DMS 273 (cell line): Measurements from ENCODE around the gene ANKLE2.

Experiments used
- DNase-seq: peaks from one replicate; lab custom pipeline; 2025; ENCODE audit not compliant: unreplicated experiment; lab: John Stamatoyannopoulos, UW

Gene ANKLE2

DNA sequence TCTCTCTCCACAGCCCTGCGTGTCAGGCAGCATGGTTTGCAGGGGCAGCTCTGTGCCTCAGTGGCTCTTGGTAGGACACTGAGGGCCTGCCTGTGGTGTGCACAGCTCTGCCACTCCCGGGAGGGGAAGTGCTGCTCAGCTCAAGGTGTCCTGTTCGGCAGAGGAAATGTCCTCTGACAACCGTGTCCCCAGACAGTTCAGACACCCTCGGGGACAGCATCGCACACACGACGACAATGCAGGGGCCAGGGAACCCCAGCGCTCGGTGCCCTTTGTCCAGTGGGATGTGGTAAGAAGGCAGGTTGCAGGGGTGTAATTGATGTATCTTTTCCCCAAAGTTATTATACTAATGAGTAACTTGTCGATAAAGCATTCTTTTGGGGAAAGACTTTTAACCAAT, 14.2 kb downstream of the ANKLE2 start:
- DNase-seq: no peak

DNA sequence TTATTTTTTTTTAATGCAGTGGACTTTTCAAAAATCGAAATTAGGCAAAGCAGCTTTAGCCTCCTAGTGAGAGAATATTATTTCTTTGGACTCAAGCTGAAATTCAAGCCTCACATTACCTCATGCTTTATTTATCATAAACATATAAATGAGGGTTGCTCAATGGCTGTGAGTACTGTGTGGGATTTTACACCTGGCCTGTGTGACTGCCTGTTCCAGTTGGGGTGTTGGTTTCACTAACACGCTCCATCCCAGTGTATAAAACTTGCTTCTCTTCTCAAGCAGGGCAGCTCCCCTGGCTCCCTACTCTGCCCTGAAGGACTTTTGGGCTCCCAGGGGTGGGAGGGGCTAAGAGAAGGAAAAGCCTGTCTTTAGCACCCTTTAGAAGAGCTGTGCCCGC, 15.0 kb downstream of the ANKLE2 start:
- no peak for DNase-seq

DNA sequence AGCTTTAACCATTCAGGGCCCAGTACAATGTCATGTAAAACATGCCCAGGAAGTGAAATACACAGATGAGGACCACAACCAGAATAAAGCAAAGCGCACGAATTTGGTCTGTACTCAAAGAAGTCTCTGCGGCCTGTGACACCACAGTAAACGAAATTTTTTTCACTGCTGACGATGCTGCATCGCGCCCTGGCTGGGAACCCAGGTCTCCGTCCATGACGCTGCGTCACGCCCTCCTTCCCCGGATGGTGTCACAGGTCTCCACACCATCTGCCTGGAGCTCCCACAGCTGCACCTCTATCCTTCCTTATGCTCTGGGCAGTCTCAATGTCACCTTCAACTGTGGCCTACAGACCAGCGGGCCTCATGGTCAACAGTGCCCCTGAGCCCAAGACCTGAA, 17.8 kb downstream of the ANKLE2 start:
- no peak for DNase-seq

DNA sequence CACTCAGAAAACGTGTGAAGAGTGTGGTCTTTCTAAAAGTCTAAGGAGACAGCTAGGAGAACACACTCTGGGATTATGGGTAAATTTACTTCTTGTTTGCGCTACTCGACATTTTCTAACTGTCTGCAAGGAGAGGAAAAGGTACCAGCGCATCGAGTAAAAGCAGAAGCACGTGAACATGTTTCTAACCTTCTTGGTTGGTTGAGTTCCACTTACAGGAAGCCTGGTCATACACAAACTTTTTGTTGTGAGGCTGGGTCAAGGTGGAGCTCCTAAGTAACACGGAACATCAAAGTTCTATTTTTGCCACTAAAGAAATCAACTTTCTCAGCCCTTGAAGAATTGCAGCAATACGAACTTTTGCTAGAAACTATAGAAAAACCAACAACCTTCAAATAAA, 20.0 kb downstream of the ANKLE2 start:
- no peak for DNase-seq

DNA sequence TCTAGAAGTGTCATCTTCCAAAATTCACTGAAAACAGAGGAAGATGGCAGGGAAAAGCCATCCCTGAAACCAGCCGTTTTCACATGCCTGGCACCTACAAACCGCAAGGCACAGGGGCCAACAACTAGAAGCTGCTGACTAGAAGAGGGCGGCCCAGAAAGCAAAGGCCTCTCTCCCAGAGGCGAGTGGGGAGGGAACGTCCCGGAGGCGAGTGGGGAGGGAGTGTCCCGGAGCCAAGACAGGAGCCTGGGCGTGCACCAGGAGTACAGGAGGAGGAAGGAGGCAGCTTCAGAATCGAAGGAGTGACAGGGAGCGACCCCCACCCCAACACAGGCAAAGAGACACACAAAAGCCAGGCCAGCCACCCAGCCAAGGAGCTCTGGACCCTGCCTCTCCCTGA, 21.0 kb downstream of the ANKLE2 start:
- DNase-seq: no peak

DNA sequence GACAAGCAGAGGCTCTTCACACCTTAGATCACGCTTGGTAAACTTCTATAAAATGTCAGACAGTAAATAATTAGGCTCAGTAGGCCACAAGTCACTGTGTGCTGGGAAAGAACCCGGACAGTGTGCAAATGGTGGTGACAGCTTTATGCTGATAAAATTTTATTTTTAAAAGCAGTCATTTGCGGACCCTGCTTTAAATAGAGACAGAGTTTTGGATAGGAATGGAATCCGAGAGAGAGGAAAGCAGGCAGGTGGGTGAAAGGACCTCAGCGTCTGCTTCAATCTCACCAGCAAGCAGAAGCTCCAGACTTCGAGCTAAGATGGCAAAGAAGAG, 21.4 kb downstream of the ANKLE2 start:
- no peak for DNase-seq

DNA sequence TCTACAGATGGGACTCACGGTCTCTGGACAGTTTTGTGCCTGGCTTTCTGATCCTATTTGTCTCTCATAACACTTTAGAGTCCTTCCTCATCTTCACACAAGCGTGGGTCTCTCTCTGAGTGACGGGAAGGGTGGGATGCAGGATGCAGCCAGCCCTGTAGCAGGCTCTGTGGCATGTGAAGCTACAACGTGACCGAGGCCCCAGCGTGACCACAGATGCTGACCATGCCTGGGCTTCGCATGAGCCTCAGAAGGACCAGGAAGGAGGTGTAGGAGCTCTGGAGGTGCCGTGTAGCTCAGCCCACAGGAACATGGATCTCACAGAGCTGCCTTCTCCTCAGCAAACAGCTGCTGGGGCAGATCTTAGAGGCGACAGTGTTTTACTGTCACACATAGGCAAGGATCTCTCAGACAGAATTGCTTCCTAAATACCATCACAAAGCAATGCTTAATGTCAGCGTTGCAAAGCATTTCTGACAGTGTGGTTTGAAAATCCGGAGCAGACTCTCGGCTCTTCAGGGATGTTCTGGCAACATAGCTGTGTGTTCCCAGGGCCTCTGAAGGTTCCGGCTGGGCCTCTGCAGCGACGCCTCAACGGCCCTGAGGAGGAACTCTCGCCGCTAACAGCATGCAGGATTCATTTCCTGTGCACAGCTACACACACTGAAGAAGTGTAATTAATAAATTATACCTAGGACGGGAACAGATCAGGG, 21.9 kb downstream of the ANKLE2 start:
- DNase-seq: no peak

DNA sequence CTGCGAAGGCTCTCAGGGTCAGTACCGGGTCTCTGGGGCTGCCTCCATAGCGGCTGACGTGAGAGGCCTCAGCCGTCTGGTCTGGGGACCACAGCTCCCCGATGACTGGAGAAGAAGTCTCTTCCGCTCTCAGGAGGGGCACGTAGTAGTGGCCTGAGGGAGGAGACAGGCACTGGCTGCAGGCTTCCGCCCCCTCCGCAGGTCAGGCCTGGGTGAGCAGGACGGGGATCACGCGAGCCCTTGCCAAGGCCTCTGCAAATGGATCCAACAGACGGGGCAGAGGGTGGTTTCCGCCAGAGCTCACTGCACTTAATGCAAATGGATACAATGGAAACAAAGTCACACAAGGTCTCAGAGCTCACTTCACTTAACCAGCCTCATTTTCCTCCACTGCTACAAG, 24.7 kb downstream of the ANKLE2 start:
- DNase-seq: no peak

DNA sequence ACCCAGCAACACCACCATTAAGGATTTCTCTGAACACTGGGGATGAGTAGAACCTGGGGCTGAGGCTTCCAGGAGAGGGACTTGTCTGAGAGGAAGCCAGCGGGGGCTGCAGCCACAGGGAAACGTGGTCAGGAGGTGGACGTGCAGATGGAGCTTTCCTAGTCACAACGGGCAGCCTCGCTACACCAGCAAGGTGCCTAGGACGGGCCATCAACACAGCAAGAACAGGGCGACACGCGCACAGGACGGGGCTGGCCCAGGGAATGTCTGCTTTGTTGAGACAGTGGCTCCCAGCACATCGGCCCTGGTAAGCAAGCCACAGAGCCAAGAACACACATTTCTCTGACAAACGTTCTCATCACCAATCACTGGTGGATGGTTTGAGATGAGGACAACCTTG, 25.3 kb downstream of the ANKLE2 start:
- DNase-seq: no peak

DNA sequence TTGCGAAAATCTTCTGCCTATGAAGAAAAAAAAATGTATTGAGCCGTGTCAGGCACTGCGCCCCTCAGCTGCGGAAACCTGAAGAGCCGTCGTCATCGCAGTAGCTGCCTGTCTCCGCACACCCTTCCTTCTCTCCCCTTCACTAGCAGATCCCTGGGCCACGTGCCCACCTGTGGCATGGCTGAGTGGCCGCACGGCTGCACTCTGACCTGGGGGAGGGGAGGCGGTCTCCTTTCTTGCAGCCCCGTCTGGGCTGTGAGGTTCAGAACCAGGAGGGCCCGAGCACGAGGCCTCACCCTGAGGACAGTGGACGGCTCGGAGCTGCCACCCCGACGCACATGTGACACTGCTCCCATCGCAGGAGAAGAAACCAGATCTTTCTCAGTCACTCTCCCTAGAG, 26.1 kb downstream of the ANKLE2 start:
- no peak for DNase-seq

DNA sequence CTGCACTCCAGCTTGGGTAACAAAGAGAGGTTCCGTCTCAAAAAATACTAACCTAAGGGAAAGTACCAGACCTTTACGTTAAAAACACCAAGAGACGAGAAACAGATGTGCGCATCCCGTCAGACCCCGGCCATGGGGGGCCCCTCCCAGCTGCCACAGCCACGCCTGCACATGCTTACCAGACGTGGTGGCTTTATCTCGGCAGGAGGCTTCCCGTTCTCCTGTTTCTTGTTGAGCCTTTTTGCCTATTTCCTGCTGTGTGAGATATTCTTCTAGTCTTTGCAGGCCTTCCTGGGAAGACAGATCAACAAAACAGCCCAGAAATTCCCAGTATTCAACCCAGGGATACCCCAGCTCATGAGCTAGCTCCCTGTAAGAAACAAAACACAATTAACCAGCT, 27.4 kb downstream of the ANKLE2 start:
- DNase-seq: no peak

DNA sequence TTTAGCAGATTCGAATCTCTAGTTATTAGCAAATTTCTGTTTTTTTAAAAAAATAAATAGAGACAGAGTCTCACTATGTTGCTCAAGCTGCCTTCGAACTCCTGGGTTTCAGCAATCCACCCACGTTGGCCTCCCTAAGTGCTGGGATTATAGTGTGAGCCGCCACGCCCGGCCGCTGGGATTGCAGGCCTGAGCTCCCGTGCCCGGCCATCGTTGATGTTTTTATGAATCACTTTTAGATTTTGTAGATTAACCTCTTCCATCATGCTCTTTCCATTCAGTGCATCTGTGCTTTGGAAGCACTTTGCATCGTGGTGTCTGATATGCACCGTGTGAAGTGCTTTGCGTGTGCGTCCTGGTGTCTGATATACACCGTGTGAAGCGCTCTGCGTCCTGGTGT, 30.1 kb downstream of the ANKLE2 start:
- no peak for DNase-seq

DNA sequence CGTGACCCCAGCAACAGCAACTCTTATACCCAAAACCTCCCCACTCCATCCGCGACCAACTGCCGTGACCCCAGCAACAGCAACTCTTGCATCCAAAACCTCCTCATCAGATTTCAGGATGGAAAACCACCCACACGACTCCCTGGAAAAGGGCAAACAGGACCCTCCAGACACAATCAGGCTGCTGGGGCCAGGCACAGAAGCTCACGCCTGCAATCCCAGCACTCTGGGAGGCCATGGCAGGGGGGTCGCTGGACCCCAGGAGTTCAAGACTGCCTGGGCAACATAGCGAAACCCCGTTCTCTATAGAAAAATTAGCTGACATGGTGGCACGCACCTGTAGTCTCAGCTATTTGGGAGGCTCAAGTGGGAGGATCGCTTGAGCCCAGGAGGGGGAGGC, 31.3 kb downstream of the ANKLE2 start:
- no peak for DNase-seq

DNA sequence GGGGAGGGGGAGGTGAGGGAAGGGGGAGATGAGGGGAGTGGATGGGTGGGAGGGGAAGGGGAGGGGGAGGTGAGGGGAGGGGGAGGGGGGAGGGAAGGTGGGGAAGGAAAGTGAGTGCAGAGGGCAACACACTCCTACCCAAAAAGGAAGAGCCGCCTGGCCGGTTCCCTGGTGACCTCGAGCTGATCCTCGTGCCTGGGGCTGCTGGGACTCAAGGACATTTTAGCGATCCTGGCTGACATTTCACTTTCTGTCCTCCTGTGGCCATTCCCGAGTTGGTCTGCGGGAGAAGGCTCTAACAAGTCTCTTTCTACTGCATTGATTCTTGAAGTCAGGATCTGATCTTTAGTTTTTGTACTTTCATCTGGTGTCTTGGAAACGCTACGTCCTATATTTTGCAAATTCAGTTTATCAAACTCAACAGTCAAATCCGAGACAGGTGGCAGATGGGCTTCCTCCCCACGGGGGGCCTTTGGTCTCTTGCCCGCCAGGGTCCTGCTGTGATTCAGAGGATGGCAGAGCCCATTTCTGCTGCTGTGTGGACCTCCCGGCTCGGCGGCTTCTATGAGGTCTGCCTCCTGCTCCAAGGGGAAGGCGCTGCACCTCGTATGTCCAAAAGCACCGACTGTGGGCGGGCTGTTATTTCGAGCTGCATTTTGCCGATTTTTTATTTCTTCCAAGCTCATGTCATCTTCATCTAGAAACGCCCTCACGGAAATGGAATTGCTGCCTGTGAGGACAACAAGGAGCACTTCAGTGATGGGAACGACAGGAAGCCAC, 31.9 kb downstream of the ANKLE2 start:
- peak; percentile 84 for DNase-seq

DNA sequence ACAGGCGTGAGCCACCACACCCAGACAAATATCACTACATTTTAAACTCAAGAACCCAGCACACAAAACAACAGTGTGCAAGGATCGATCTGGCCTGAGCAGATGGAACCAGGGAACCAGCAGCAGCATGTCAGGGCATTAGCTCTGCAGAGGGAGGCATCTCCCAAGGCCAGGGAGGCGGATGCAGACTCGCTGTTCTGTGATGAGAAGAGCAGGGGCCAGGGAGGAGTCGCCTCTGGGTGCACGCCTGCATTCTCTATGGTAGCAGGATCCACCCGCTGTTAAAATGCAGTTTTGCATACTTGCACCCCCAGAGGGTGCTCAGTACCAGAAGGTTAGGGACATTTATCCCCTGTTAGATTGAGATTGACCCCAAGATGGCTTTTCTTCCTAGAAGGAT, 33.1 kb downstream of the ANKLE2 start:
- DNase-seq: no peak

DNA sequence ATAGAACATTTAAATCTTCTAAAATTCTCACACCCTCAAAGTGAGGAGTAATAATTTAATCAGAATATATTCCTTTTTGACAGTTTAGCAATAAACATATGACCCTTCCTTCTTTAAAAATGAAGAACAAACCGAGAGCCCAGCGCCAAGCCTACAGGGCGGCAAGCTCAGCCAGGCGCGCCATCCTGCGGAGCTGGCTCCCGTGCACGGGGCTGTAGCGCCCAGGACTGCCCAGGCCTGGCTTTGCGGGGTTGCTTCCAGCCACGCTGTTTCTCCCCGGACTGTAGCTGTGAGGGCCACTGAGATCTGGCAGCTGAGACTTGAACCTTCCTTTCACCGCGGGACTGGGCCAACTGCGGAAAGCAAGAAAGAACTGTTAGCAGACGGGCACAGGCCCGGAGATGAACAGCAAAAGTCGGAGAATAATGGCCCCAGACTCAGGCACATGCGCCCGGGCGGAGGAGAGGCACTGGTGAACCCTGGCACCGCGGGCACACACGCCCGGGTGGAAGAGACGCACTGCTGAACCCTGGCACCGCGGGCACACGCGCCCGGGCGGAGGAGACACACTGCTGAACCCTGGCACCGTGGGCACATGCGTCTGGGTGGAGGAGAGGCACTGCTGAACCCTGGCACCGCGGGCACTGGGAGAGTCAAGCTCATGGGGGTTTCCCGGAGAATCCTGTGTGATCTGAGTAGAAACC, 34.4 kb downstream of the ANKLE2 start:
- no peak for DNase-seq

DNA sequence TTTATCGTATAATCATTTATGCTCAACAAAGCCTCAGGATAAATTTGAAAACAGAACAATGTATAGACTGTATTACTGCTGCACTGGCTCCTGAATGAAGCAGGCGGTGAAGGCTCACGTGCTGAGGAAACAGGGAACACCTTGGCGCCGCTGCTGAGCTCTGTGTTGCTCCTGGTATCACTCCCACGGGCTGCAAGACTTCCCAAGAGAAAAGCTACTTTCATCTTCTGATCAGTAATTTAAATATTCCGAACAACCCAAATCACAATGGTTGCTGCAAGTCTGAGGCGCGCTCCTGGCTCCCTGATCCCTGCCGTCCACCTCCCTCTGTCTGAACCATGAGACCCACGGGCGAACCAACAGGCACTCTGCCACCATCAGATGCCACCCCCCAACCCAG, 35.2 kb downstream of the ANKLE2 start:
- no peak for DNase-seq

DNA sequence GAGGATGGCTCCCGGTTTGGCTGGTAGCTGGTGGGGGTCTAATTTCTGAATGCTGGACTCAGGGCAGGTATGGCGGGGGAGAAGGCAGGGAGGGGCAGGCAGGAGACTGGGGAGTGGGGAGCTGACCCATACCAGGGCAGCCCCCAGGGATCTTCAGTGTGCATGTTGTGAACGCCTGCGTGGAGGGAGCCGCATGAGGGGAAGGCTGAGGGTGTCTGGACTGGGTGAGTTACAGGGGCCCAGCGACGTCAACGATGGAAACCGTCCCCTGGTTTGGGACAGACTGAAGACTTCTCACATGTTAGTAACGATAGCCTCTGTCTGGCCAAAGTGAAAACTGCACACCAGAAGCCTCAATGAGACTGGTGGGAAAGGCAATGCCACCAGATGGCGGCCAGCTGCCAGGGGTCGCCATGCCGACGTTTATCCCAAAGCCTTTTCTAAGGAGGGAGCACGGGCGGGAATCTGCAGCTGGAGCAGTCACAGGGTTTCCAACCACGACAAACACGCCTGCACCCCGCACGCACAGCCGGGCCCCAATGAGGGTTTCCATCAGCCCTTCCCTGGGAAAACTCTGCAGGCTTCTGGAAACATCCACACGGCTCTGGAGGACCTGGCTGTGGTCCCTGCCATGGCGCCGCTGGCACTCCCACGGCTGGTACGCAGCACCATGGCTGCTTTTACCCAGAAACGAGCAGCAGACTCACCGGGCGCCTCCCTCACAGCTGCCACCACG, 37.0 kb downstream of the ANKLE2 start:
- peak; percentile 86 for DNase-seq

DNA sequence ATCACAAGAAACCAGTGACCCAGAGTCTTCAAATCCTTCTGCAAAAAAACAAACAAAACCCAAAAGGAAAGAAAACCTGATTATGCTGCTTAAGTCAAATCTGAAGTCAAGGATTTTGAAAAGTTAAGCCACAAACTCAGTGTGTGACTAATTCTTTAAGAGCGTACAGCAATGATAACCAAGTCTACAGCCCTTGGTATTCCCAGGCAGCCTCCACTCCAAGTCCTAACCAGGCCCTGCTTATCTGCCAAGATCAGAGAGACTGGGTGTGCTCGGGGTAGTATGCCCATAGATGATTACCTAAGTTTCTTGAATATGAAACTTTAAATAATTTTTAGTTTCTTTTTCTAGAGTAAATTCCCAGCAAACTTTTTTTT, 37.9 kb downstream of the ANKLE2 start:
- DNase-seq: no peak

DNA sequence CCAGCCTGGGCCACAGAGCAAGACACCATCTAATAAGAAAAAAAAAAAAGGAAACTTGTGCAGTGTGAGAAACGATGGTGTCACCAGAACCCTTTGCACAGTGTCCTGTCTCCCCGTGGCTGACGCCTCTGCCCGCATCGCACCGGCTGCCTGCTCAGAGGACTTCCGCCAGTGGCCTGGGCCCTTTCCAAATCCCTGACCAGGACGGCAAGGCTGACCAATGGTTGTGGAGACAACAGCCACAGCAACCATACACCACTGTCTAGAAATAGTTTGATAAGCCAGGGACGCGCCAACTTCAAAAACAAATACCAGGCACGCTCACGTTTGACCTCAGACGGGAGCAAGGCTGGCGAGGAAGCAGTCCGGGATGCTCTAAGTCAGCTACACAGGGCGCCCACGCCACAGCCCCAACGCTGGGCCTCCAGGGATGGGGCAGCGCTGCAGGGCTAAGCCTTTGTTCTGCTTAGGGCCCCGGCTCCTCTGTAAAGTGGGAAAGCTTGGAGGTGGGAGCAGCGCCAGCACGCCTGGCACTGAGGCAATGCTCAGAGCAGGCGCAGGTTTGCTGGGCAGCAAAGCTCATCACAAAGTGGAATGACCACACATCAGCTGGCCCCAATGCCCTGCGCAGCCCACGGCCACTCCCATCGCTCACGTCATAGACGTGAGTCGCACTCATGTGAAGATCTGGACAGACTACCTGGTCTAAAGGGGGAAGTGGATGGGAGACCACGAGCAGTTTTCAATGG, 38.4 kb downstream of the ANKLE2 start:
- no peak for DNase-seq
